Spleen (tissue), 11 donors: Measurements from ENCODE around the gene ACRBP. TPM values are rescaled to one million over a fixed set of nuclear protein-coding genes. Genes with fewer than 3 reads are reported as not detected.

Experiments
- DNase-seq: peaks from one replicate; pipeline ENCODE4 v3.0.0-alpha.2; 2020
- H3K27ac ChIP-seq, 8 donors: fragments of 200-600 bp; sonication (generic) in 7 of 8; 1 replicate in 4 of 8; 2 replicates in 4 of 8; pipeline versions ENCODE4 v1.5.0 to v1.8.0; 2016 to 2021; ENCODE audit warnings: inconsistent platforms in 4 of 8, mild to moderate bottlenecking in 4 of 8, moderate library complexity in 1 of 8
- H3K27me3 ChIP-seq, 7 donors: fragments of 200-600 bp; sonication (generic) in 6 of 7; replicated peaks in 1 of 7; 1 replicate in 4 of 7; 2 replicates in 3 of 7; pipeline versions ENCODE4 v1.5.0 to v1.8.0; 2016 to 2021; ENCODE audit warnings: inconsistent platforms in 3 of 7, mild to moderate bottlenecking in 1 of 7
- H3K36me3 ChIP-seq, 6 donors: fragments of 200-600 bp; sonication (generic) in 5 of 6; 1 replicate in 4 of 6; 2 replicates in 2 of 6; pipeline versions ENCODE4 v1.5.0 to v1.8.0; 2016 to 2021; ENCODE audit warnings: inconsistent platforms in 2 of 6
- H3K4me1 ChIP-seq, 6 donors: fragments of 200-600 bp; sonication (generic) in 5 of 6; 1 replicate in 3 of 6; 2 replicates in 3 of 6; pipeline versions ENCODE4 v1.5.0 to v1.8.0; 2016 to 2021; ENCODE audit warnings: inconsistent platforms in 3 of 6
- H3K4me3 ChIP-seq, 8 donors: fragments of 200-600 bp; sonication (generic) in 7 of 8; 1 replicate in 4 of 8; 2 replicates in 4 of 8; pipeline versions ENCODE4 v1.5.0 to v1.8.0; 2016 to 2021; ENCODE audit warnings: inconsistent platforms in 4 of 8, mild to moderate bottlenecking in 4 of 8, moderate library complexity in 2 of 8
- H3K9me3 ChIP-seq, 8 donors: fragments of 200-600 bp; sonication (generic) in 7 of 8; 1 replicate in 4 of 8; 2 replicates in 4 of 8; pipeline versions ENCODE4 v1.5.0 to v1.8.0; 2016 to 2021; ENCODE audit warnings: inconsistent platforms in 4 of 8
- POLR2A ChIP-seq, 3 donors: fragments of 450-650 bp; IDR thresholded peaks; one replicate each; pipeline ENCODE4 v1.5.1; 2017; ENCODE audit warnings: antibody characterized with exemption in 3 of 3, mild to moderate bottlenecking in 1 of 3
- POLR2AphosphoS5 ChIP-seq, 3 donors: sonication (generic); formaldehyde crosslinking; IDR thresholded peaks; one replicate each; pipeline ENCODE4 v1.5.1; 2017; ENCODE audit warnings: antibody characterized with exemption in 3 of 3
- WGBS, 5 donors: extraction: QIAGEN DNeasy Blood & Tissue Kit in 3 of 5; methylation state at CpG; one replicate each; pipeline versions ENCODE4 v1.1.5 to v1.1.7; 2013 to 2018; 5-methylcytosine and 5-hydroxymethylcytosine counted together
- intact Hi-C: fragments of 100-400 bp; cut with DNase I; formaldehyde crosslinking; loops from one replicate; pipeline ENCODE4 v1.15.0; 2023; ENCODE audit warnings: low total_unique reads
- polyA plus RNA-seq, 3 donors: library from polyadenylated mRNA; stranded (reverse); fragments of 200-250 nt; gene quantifications; one replicate each; pipeline ENCODE4 v1.2.1, GENCODE V29; 2013
- total RNA-seq, 7 donors: library from RNA; depleted of rRNA in 3 of 7; stranded (reverse); fragments of >200 nt in 3 of 7; fragmentation: NEBNext Ultra II Directional in 4 of 7; extraction: Animal tissue kit (Norgen Biotek cat#: 25700) in 4 of 7; gene quantifications; one replicate each; pipeline versions ENCODE4 v1.1.0 to v1.2.1, GENCODE V29; 2016 to 2021
- TF ChIP-seq, protein P1 (sequence below), 11 experiments: fragments of 200-600 bp in 7 of 11; fragments of 450-650 bp in 4 of 11; sonication (generic) in 4 of 11; IDR thresholded peaks in 8 of 11; conservative IDR thresholded peaks in 3 of 11; 1 replicate in 7 of 11; 2 replicates in 4 of 11; pipeline versions ENCODE4 v1.4.0 to v1.8.0; 2016 to 2021; ENCODE audit warnings: antibody characterized with exemption in 11 of 11, inconsistent platforms in 4 of 11, mild to moderate bottlenecking in 1 of 11
- donor health status: healthy with polysubstance abuse.
- donor health status: DM: no; HTN: no; CAD: no; lungs with moderate emphysema.
- donor health status: DM: no; HTN: no; CAD: no.
- donor health status: Bipolar disorder and iron deficiency.
- donor health status: healthy.
- donor health status: DM: no; HTN: no; CAD: no.
- donor health status: DM: yes; HTN: yes; CAD: no.

Gene ACRBP
- total and polyA plus RNA-seq, 10 donors, result 7.2 to 41.7 (median 13.6) TPM

- 51 to 67% (median 64%) methylated on average over 3 of the region's 3 CpGs for WGBS, 5 donors
- Histone ChIP-seq H3K4me3 (peak overlapping the region in 6 of 8 donors; percentile 5 to 71 (median 24)), H3K27ac (peak overlapping the region; percentile 78 to 91 (median 88)), H3K36me3 (peaks cover 0 to 13% (median 0%) of the 10 kb centered on the region in 6 donors), H3K27me3 (no peaks in the 10 kb centered on the region), H3K4me1 (peaks cover 33 to 100% (median 79%) of the 10 kb centered on the region in 6 donors), H3K9me3 (no peaks in the 10 kb centered on the region)
- TF ChIP-seq POLR2AphosphoS5 (IDR thresholded peaks at IDR 0.05), result peak in 2 of 3 donors; percentile 41 to 71
- TF ChIP-seq, protein P1, sequence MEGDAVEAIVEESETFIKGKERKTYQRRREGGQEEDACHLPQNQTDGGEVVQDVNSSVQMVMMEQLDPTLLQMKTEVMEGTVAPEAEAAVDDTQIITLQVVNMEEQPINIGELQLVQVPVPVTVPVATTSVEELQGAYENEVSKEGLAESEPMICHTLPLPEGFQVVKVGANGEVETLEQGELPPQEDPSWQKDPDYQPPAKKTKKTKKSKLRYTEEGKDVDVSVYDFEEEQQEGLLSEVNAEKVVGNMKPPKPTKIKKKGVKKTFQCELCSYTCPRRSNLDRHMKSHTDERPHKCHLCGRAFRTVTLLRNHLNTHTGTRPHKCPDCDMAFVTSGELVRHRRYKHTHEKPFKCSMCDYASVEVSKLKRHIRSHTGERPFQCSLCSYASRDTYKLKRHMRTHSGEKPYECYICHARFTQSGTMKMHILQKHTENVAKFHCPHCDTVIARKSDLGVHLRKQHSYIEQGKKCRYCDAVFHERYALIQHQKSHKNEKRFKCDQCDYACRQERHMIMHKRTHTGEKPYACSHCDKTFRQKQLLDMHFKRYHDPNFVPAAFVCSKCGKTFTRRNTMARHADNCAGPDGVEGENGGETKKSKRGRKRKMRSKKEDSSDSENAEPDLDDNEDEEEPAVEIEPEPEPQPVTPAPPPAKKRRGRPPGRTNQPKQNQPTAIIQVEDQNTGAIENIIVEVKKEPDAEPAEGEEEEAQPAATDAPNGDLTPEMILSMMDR (IDR thresholded peaks at IDR 0.05 in 8 of 11, conservative IDR thresholded peaks at IDR 0.05 in 3 of 11), result no peak
- peak in 1 of 3 donors; percentile 6 for TF ChIP-seq POLR2A (IDR thresholded peaks at IDR 0.05)
- DNase-seq, result no peak
- intact Hi-C loops, result no loop called here
These were observed 15.7 kb downstream of the ACRBP start for GRCh38 chr12:6631549-6631961.

DNA sequence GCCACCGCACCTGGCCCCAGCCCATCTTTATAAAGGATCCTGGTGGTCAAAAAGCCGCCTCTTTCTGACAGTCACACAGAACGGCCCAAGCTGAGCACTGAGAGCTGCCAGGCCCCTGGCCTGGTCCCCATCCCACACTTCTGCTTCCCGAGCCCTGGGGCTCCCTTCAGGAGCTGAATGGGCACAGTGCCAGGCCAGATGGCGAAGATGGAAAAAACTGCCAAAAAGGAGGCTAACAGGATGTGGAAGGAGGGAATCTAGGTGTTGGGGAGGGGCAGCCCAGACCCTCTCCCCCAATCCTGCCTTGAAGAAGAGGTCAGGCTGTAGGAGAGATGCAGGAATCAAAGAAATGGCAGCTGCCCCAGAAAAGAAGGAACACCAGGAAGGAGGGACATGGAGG, 16.5 kb downstream of the ACRBP start:
- H3K27me3 ChIP-seq, result no peaks in the 10 kb centered on the region
- H3K27ac ChIP-seq, result peak overlapping the region; percentile 78 to 91 (median 88)
- WGBS, 5 donors, result 61 to 85% (median 73%) methylated on average over 5 of the region's 5 CpGs
- intact Hi-C loops, result no loop called here
- TF ChIP-seq POLR2A (IDR thresholded peaks at IDR 0.05), result no peak
- H3K36me3 ChIP-seq, result peaks cover 0 to 21% (median 0%) of the 10 kb centered on the region in 6 donors
- H3K4me1 ChIP-seq, result peaks cover 33 to 100% (median 76%) of the 10 kb centered on the region in 6 donors
- H3K9me3 ChIP-seq, result no peaks in the 10 kb centered on the region
- H3K4me3 ChIP-seq, result peak overlapping the region in 6 of 8 donors; percentile 5 to 71 (median 24)
- no peak for DNase-seq

- no peak for DNase-seq
- intact Hi-C loops, result no loop called here
- TF ChIP-seq, protein P1 (IDR thresholded peaks at IDR 0.05 in 8 of 11, conservative IDR thresholded peaks at IDR 0.05 in 3 of 11), result no peak
- no peak for TF ChIP-seq POLR2A (IDR thresholded peaks at IDR 0.05)
- no peak for TF ChIP-seq POLR2AphosphoS5 (IDR thresholded peaks at IDR 0.05)
- no peaks in the 10 kb centered on the region for H3K27me3 ChIP-seq
- peak overlapping the region in 5 of 8 donors; percentile 23 to 69 (median 57) for H3K27ac ChIP-seq
- H3K4me1 ChIP-seq, result peaks cover 25 to 91% (median 61%) of the 10 kb centered on the region in 6 donors
- no peaks in the 10 kb centered on the region for H3K9me3 ChIP-seq
- H3K4me3 ChIP-seq, result peak overlapping the region in 7 of 8 donors; percentile 11 to 67 (median 21)
- H3K36me3 ChIP-seq, result peaks cover 0 to 43% (median 2%) of the 10 kb centered on the region in 6 donors
- WGBS, 5 donors, result 35 to 53% (median 51%) methylated on average over 7 of the region's 7 CpGs
These were observed 19.6 kb downstream of the ACRBP start for GRCh38 chr12:6627616-6628015.

DNA sequence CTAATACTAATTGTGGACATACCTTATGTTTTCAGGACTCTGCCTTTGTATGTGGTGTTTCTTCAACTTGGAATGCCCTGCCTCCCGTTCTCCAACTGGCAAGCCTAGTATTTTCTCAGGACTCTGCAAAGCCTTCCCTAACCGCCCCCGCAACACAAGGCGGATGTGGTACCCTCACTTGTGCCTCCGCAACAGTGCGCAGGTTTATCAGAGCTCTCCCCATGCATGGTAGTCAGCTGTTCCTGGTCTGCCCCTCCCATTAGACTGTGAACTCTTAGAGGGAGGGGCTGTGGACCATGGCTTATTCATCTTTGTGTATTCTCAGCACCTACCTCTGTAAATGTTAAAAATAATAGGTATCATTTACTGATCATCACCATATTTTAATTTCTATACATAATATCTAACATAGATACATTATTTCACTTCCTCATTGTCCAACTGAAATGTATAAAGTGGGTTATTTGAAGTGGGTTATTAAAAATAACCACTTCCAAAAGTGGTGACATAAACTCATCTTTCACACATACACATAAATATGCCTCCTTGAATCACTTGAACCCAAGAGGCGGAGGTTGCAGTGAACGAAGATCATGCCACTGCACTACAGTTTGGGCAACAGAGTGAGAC, 20.5 kb downstream of the ACRBP start:
- peak overlapping the region in 3 of 8 donors; percentile 32 to 67 (median 39) for H3K4me3 ChIP-seq
- intact Hi-C loops, result no loop called here
- no peaks in the 10 kb centered on the region for H3K9me3 ChIP-seq
- peaks cover 0 to 43% (median 2%) of the 10 kb centered on the region in 6 donors for H3K36me3 ChIP-seq
- 68 to 80% (median 77%) methylated on average over 8 of the region's 8 CpGs for WGBS, 5 donors
- TF ChIP-seq POLR2A (IDR thresholded peaks at IDR 0.05), result no peak
- TF ChIP-seq, protein P1 (IDR thresholded peaks at IDR 0.05 in 8 of 11, conservative IDR thresholded peaks at IDR 0.05 in 3 of 11), result no peak
- TF ChIP-seq POLR2AphosphoS5 (IDR thresholded peaks at IDR 0.05), result no peak
- peak overlapping the region in 4 of 8 donors; percentile 28 to 69 (median 58) for H3K27ac ChIP-seq
- no peak for DNase-seq
- H3K27me3 ChIP-seq, result no peaks in the 10 kb centered on the region
- H3K4me1 ChIP-seq, result peaks cover 17 to 84% (median 53%) of the 10 kb centered on the region in 6 donors
